GM12801 (cell line): Measurements from ENCODE around the gene MAP3K5.

Experiments
- CTCF ChIP-seq: IDR thresholded peaks from one replicate; pipeline ENCODE4 v1.5.1; 2011; ENCODE audit warnings: control low read depth; ENCODE audit not compliant: insufficient read length; ENCODE audit errors: extremely low read depth

Gene MAP3K5

GRCh38 chr6:136696238-136696637 lies 96.0 kb downstream of the MAP3K5 start:
- no peak for TF ChIP-seq CTCF

- TF ChIP-seq CTCF = no peak
Observed at GRCh38 chr6:136695412-136695811, 96.9 kb downstream of the MAP3K5 start.

GRCh38 chr6:136693090-136693489 lies 99.2 kb downstream of the MAP3K5 start:
- no peak for TF ChIP-seq CTCF

- TF ChIP-seq CTCF = no peak
Observed at GRCh38 chr6:136685540-136686108, 106.7 kb downstream of the MAP3K5 start.

- no peak for TF ChIP-seq CTCF
Observed at GRCh38 chr6:136684466-136684865, 107.8 kb downstream of the MAP3K5 start.

- no peak for TF ChIP-seq CTCF
Observed at GRCh38 chr6:136683209-136683941, 108.9 kb downstream of the MAP3K5 start.

GRCh38 chr6:136682292-136682691 lies 110.0 kb downstream of the MAP3K5 start:
- TF ChIP-seq CTCF = no peak
